Measurements from ENCODE around the gene NAALADL2.

Gene NAALADL2

DNA sequence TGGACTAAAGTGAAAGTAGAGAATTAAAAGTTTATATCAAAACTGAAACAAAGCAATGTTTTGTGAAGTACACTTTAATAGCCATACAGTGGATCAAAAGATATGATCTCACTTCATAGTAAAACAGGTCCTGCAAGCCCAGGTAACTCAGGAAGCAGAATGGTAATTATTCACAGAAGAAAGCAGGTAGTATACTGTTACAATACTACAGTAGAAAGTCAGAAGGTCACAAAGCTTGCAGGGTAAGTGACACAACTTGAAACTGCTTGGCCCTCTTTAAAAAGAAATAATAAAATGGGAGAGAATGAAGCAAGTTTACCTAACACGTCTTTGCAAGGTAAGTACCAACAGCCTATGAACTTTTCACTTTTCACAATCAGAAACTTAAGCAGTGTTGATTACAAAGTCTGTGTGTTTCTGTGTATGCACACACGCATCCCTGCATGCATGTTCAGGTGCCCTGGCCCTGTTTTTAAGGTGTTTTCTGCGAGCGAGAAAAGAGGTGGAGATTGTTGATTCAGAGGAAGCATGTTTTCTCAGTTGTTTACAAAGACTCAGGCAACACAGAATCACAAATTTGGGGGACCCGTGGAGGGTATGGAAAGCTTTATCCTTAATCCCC, at the start of gene NAALADL2:
Gene NAALADL2, plus strand, starts transcription at position 221 of the 622 bp plus-strand sequence.
- TF ChIP-seq, protein P1, sequence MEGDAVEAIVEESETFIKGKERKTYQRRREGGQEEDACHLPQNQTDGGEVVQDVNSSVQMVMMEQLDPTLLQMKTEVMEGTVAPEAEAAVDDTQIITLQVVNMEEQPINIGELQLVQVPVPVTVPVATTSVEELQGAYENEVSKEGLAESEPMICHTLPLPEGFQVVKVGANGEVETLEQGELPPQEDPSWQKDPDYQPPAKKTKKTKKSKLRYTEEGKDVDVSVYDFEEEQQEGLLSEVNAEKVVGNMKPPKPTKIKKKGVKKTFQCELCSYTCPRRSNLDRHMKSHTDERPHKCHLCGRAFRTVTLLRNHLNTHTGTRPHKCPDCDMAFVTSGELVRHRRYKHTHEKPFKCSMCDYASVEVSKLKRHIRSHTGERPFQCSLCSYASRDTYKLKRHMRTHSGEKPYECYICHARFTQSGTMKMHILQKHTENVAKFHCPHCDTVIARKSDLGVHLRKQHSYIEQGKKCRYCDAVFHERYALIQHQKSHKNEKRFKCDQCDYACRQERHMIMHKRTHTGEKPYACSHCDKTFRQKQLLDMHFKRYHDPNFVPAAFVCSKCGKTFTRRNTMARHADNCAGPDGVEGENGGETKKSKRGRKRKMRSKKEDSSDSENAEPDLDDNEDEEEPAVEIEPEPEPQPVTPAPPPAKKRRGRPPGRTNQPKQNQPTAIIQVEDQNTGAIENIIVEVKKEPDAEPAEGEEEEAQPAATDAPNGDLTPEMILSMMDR (conservative IDR thresholded peaks at IDR 0.05; ENCODE audit: low read depth, low read length) = no peak
- no peak within 1 kb of the TSS for H3K4me3 ChIP-seq (ENCODE audit: low read depth, low read length)
- no peak for DNase-seq (ENCODE audit: low read depth)

DNA sequence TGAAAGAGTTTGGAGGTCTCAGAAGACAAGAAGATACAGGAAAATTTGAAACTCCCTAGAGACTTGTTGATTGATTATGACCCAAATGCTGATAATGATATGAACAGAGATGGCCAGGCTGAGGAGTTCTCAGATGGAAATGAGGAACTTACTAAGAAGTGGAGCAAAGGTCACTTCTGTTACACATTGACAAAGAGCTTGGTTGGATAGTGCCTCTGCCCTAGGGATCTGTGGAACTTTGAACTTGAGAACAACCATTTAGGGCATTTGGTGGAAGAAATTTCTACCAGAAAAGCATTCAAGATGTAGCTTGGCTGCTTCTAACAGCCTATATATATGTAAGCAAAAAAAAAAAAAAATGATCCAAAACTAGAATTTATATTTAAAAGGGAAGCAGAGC, 48.9 kb upstream of the NAALADL2 start:
- H3K4me3 ChIP-seq (ENCODE audit: low read depth, low read length) = no peak overlapping the region
- DNase-seq (ENCODE audit: low read depth) = no peak
- TF ChIP-seq, protein P1 (conservative IDR thresholded peaks at IDR 0.05; ENCODE audit: low read depth, low read length) = no peak

DNA sequence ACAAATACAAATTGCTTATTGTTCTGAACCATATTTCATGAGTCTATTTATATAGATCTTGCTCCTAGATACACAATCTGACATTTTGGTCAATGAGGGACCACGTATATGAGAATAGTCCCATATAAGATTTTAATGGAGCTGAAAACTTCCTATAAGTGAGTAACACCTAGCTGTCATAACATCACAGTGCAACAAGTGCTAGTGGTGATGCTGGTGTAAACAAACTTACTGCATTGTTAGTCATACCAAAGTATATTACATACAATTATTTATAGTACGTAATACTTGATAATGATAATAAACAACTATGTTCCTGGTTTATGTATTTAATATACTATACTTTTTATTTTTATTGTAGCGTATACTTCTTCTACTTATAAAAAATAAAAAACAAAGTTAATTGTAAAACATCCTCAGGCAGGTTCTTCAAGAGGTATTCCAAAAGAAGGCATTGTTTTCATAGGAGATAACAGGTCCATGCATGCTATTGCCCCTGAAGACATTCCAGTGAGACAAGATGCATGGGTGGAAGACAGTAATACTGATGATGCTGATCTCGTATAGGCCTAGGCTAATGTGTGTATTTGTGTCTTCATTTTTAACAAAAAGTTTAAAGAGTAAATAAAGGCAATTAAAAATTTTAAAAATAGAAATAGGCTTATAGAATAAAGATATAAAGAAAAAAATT, 46.8 kb upstream of the NAALADL2 start:
- DNase-seq (ENCODE audit: low read depth) = no peak
- TF ChIP-seq, protein P1 (conservative IDR thresholded peaks at IDR 0.05; ENCODE audit: low read depth, low read length) = no peak
- H3K4me3 ChIP-seq (ENCODE audit: low read depth, low read length) = no peak overlapping the region

DNA sequence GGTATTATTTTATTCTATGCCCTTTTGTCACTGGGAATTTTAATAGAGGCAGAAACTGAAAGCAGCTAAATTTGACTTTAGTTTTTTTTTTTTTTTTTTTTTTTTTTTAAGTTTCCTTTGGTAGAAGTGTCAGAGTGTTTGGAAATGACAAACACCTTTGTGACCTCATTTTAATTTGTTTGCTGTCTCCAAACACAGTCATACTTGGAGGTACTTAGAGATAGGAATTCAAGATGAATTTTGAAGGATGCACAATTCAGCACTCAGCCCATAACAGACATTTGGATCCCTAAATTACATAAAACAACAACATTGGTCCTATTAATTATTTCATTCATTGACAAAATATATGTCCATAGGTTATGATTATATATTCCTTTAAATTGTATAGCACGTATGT, 43.4 kb upstream of the NAALADL2 start:
- TF ChIP-seq, protein P1 (conservative IDR thresholded peaks at IDR 0.05; ENCODE audit: low read depth, low read length) = no peak
- no peak for DNase-seq (ENCODE audit: low read depth)
- no peak overlapping the region for H3K4me3 ChIP-seq (ENCODE audit: low read depth, low read length)

DNA sequence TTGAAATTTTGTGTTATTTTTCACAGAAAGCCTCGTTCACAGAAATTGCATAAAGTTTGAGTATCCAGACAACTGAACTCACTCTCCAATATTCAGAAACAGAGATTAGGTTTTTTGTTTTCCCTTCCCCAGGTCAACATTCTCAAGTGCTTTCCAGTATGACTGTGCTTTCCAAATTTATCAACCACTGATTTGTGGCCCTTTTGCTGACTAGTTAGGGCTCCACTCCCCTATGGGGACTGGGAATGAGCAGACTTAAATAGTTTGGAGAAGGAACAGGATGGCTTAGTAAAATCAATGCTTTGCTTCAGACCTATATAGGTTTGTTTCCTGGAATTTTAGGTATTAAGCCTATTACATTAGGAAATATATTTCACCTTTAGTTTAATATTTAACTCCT, 38.2 kb upstream of the NAALADL2 start:
- no peak for DNase-seq (ENCODE audit: low read depth)
- TF ChIP-seq, protein P1 (conservative IDR thresholded peaks at IDR 0.05; ENCODE audit: low read depth, low read length) = no peak
- H3K4me3 ChIP-seq (ENCODE audit: low read depth, low read length) = no peak overlapping the region

DNA sequence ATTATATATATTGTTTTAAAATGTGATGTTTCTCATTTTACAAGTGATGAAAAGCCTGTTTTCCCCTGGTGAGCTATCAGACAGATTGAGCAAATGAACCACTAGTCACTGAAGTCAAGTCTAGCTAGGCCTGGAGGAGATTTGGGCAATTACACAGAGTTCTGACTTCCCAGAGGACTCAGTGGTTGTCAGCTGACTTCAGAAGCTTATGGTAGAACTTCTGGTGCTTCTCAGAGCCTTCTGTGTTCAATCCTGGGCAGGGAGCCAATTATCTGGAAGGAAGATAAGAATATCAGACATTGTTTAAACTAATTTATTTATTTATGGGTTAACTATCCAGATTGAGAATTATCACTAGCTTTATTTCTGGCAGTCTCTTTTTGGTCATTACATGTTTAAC, 37.7 kb upstream of the NAALADL2 start:
- DNase-seq (ENCODE audit: low read depth) = peak; percentile 71
- TF ChIP-seq, protein P1 (conservative IDR thresholded peaks at IDR 0.05; ENCODE audit: low read depth, low read length) = no peak
- H3K4me3 ChIP-seq (ENCODE audit: low read depth, low read length) = no peak overlapping the region

DNA sequence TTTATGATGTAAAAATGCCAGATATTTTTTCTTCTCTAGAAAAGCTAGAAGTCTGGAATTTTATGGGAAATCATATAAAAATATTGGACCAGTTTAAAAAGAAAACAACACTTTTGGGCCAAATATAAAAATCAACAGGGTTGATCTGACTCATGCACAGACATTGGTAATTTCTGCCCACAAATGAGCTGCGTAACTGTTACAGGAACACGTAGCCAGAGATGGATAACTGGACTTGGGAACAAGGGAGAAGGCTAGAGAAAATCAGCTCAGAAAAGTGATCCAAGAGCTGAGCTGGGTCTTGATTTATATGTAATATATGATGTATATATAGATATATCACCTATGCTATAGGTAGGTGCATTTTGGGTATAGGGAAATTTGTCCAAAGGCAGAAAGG, 36.8 kb upstream of the NAALADL2 start:
- H3K4me3 ChIP-seq (ENCODE audit: low read depth, low read length) = no peak overlapping the region
- TF ChIP-seq, protein P1 (conservative IDR thresholded peaks at IDR 0.05; ENCODE audit: low read depth, low read length) = no peak
- DNase-seq (ENCODE audit: low read depth) = no peak

Measured in choroid plexus epithelial cell (primary cell).